Mucosa of gallbladder (tissue), 1 donor: ENCODE data around the gene VASP. TPM values are rescaled to one million over a fixed set of nuclear protein-coding genes. Genes with fewer than 3 reads are reported as not detected.

Experiments
- DNase-seq: peaks from one replicate; pipeline ENCODE4 v3.0.0-alpha.2; 2020; ENCODE audit warnings: low spot score
- total RNA-seq: library from RNA; stranded (reverse); gene quantifications from one replicate; pipeline ENCODE4 v1.2.1, GENCODE V29; 2021
- donor health status: DM: no; HTN: no; CAD: no.

VASP gene
- total RNA-seq, 1 donor from 2014 or later = 137 TPM

DNA sequence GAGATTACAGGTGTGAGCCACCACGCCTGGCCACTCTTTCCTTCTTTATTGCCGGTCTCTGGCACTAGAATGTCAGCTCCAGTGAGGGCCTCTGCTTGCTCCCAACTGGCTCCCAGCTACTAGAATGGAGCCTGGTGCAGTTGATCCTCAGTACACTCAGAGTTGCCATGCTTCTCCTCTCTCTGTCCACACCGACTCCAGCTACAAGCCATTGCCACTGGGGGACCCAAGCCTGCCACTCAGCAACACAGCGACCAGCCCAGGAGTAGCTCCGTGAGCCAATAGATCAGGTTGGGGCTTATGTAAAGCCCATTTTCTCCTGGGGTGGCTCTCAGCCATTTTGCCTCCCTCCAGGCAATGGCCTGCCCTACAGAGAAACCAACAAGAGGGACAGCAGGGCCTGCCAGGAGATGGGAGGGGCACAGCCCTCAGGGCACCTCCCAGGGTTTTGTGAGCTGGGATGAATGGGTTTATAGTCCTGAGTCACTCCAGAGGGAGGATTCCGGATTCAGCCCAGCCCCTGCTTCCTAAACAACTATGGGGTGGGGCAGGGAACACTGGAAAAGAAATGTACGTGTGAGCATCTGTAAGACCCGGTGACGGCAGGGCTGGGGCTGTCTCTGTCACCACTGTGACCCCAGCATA is 40.8 kb downstream of the VASP start:
- no peak for DNase-seq

DNA sequence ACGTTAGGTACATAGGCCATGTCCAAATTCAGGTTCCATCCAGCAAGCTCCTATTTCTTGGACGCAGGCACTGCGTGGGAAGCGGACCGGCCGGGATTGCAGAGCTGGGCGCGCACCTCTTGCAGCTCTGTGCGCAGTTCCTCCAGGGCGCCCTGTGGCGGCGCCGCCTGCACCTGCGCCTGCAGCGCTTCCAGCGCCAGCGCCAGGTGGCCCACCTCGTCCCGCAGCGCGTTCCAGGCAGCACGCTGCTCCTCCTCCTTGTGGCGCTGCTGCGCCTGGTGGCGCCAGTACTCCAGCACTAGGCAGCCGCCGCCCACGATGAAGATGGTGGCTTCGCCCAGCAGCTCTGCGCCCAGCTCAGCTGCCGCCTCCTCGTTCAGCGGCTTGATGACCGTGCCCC is 46.2 kb downstream of the VASP start:
- DNase-seq = peak; percentile 62

DNA sequence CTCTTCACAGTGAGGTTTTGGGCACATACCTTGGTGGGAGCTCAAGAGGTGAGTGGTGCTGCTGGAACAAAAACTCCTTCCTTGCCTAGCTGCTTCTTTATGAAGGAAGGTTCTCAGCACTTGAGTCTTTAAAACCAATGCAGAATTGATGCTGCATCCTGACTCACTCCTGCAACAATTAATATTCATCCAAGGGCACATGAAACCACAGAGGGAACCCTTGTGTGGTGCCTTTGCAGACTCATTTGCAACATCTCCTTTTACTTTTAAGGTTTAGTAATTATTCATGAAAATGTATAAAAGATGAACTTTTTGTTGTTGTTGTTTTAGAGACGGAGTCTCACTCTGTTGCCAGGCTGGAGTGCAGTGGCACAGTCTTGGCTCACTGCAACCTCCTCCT is 47.2 kb downstream of the VASP start:
- DNase-seq = no peak

DNA sequence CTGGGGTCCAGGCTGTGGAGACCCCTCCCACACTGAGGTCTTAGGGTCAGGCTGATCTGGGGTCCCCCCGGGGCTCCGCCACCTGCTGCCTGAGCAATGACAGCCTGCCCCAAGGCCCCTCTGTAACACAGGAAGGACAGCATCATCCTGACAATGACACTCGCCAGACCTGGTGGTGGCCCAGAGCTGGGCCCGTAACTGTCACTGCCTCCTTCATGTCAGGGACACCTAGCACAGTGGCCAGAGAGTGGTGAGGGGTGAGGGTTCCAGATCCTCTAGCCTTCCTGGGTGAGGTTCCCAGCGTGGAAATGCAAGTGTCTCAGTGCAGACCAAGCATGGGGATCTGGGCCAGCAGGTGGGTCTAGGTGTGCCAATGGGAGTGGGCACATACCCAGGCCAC is 49.6 kb downstream of the VASP start:
- no peak for DNase-seq

DNA sequence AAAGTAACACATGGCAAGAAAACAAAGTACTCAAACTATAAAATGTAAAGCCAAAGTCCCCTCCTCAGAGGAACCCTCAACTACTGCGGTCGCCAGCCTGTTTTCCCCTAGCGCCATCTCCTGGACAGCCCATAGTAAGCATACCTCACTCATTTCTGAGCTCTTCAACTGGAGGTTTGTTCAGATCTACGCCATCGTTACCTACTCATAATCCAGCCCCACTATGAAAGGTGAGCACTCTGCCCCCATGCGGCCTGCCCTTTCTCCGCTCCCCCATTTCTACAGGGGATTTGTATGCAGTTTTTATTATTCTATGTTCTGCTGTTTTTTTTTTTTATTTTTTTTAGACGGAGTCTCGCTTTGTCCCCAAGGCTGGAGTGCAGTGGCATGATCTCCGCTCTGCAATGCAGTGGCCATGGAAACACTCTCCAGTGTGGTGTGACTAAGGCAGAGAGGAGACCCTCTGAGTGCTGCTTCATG is 51.2 kb downstream of the VASP start:
- DNase-seq = peak; percentile 45

DNA sequence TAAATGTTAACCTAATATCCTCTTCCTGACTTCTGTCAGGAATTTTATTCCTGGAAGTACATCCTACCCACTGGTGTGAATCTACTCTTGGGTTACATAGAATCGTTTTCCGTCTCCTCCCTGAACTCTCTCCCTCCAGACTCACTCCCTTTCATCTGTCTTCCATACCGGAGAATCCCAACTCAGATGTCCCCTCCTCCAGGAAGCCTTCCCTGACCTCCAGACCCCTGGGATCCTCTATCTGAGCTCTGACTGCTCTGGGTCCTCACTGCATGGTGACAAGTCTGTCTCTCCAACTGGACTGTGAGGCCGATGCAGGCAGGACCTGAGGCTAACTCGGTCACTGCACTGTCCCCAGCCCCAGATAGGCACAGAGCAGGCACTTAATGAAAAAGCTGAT is 52.8 kb downstream of the VASP start:
- no peak for DNase-seq

DNA sequence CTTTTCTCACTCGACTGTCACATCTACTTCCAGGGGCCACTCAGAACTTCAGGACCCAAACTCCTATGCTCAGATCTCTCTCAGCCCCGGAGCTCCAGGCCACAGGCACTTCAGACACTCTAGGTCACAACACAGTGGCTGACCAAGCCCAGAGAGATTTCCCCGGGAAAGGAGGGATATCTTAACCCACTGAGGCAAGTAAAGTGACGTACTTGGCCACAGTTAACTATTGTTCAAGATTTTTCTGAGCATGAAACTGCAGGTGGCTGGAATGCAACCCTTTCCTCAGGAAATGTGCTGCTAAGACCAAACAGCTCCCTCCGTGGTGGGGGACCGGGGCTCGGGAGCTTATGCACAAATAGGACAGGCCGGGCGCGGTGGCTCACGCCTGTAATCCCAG is 53.4 kb downstream of the VASP start:
- no peak for DNase-seq

DNA sequence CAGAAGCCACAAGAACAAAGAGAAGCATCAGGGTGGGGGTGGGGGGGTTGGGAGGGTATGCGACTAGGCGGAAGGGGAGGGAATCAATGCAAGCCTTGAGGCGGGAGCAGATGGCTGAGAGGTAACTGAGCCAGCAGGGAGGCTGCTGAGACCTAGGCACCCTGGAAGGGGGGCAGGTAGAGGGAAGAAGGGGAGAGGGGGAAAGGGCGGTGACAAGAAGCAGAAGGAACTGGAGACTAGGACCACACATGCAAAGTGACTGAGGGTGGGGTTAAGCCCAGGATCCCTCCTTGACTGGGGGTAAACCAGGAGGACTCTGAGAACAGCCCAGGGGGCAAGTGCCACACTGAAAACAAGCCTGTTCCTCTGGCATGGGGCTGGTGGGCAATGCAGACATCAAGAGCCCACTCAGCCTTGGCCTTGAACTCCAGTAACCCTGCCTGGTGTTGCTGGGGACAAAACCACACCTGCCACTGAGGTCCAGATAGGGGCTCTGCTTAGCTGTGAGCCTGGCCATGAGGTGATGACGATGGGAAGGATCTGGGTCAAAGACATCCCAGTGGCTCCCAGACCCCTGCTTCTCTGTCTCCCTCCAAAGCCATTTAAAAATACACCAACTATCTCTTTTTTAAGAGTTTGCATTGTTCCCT is 57.0 kb downstream of the VASP start:
- DNase-seq = no peak

DNA sequence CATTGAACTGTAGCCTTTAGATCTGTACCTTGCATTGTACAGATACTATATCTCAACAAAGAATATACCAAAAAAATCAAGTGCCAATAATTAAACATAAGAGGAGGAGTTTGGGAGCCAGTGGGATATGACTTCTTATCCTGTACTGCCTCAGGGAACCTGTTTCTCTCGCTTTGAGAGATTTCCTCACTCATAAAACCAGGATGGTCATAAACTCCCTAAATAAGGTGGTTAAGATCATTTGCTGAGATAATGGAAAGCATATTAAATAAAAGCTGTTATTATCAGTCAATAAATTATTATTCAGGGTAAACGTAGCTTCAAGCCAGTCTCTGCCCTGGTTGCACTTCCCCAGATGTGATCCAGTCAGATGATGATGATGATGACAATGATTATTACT is 60.3 kb downstream of the VASP start:
- no peak for DNase-seq

DNA sequence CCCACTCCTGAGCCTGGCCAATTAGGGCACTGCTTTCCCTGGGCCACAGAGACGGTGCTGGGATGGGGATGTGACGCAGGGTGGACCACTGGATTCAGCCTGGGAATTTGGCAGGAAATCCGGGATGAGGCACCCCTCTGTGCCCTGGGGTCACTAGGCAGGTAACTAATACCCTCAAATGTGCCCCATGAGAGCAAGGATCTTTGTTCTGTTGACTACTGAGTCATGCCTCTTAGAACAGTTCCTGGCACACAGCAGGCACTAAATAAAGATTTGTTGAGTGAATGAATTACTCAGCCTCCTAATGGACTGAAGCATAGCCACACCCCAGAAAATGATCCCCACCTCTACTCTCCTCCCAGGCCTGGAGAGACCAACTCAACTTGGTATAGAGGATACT is 61.5 kb downstream of the VASP start:
- peak; percentile 58 for DNase-seq

DNA sequence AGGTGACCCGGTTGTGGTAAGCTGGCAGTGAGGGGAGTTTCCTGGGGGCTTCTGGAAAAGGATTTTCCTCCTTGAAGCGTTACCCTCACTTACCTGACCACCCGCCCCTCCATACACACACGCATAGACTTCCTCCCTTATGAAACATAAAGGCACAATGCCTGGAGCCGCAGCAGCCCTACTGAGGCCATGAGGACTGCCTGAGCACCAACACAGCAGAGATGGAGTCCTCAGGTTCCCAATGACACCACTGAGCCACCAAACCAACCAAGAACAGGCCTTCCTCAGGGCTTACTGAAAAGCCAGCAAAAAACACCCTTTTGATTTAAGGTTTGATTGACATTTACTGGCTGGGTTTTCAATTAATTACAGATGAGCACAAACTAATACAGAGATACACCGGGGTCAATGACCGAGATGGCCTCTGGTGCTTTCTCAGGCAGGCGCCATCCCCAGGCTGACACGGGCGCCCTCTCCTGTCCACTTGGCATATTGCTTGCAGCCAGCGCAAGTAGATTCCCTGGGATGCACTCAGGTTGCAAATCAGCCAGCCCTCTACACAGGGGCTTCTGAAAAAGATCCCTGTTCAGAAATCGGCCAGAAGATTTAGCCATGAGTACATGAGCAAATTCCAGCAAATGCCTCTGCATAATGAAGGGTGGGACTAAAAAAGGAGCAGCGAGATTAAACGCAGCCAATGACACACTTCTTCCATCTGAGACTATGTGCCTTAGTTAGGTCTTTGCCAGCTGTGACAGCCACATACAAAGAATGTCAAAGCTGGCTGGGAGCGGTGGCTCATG is 62.5 kb downstream of the VASP start:
- DNase-seq = peak; percentile 65

DNA sequence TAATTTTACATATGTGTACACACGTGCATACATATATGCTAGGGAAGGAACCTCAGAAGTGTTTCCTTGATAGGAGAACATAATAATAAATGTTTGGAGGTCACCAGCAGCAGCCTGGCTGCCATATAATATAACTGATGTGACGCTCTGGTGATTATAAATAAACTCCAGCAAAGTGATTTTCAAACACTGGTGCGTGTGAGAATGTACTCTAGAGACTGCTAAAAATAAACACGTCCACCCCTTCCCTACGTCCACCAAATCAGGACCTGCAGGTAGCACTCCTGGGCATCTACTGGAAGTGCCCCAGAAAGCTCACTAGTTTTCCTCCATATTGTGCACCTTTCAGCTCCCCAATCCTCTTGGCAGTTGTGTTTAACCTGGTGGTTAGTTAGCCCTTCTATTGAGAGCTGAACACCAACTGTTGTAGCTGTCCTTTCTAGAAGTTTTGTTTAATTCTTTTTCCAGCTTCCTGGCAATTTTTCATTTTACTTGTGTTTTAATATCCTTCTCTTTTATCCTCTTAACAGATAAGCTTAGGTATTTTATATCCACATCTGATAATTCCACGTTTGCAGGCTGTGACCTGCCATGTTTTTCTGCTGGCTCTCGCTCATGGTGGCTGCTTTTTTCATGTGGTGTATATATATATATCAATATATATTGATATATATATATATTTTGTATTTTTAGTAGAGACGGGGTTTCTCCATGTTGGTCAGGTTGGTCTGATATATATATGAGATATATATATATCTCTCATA is 64.4 kb downstream of the VASP start:
- DNase-seq = no peak

DNA sequence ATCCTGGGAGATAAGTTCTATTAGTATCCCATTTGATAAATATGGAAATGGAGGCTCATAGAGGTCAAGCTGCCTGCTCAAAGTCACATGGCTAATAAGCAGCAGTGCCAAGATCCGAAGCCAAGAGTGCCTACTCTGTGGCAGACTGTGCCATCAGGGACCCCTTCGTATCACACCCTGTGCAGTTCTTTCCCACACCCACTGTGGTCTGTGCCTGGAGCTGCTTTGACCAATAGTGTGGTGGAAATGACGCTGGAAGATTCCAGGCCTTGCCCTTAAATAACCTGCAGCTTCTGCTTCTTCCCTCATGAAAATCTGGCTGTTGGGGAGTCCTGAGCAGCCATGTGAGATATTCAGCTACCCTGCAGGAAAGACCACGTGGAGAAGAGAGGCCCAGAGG is 67.2 kb downstream of the VASP start:
- no peak for DNase-seq

DNA sequence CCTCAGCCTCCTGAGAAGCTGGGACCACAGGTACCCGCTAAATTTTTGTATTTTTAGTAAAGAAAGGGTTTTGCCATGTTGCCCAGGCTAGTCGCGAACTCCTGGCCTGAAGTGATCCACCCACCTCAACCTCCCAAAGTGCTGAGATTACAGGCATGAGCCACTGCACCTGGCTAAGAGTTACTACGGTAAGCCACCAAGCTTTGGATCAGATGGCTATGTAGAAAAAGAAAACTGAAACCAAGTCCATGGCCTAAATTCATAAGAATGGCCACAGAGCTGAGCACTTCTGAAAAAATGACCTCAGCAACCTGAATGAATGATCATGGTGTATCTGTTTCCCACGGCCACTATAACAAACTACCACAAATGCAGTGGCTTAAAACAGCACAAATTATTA is 67.9 kb downstream of the VASP start:
- DNase-seq = no peak

Other genes starting within 250 kb of the VASP start
- not detected for gene CKM, start 184.6 kb upstream of the VASP start, total RNA-seq
- gene KLC3, start 166.7 kb upstream of the VASP start, total RNA-seq = 0.23 TPM
- 23.8 TPM for gene ERCC2, start 136.9 kb upstream of the VASP start, total RNA-seq
- gene PPP1R13L, start 102.4 kb upstream of the VASP start, total RNA-seq = 54.2 TPM
- gene POLR1G, start 100.8 kb upstream of the VASP start, total RNA-seq = 4.9 TPM
- 57.0 TPM for gene ERCC1, start 83.6 kb upstream of the VASP start, total RNA-seq
- 7.2 TPM for gene FOSB, start 39.5 kb upstream of the VASP start, total RNA-seq
- gene RTN2, start 10.4 kb upstream of the VASP start, total RNA-seq = 10.7 TPM
- gene PPM1N, start 9.0 kb upstream of the VASP start, total RNA-seq = 2.2 TPM
- gene OPA3, start 77.3 kb downstream of the VASP start, total RNA-seq = 11.5 TPM
- 2.2 TPM for gene GPR4, start 94.7 kb downstream of the VASP start, total RNA-seq
- gene EML2, start 131.9 kb downstream of the VASP start, total RNA-seq = 68.4 TPM
- gene GIPR, start 160.7 kb downstream of the VASP start, total RNA-seq = 10.3 TPM
- 269 TPM for gene SNRPD2, start 184.5 kb downstream of the VASP start, total RNA-seq
- 8.0 TPM for gene QPCTL, start 185.2 kb downstream of the VASP start, total RNA-seq
- 22.0 TPM for gene FBXO46, start 223.4 kb downstream of the VASP start, total RNA-seq
- not detected for gene MEIOSIN, start 226.0 kb downstream of the VASP start, total RNA-seq